ENCODE data around the gene ARID2. TPM values are rescaled to one million over a fixed set of nuclear protein-coding genes. Genes with fewer than 3 reads are reported as not detected.

Gene ARID2
- total and polyA plus RNA-seq, 2 donors (not counting 1 experiment from before 2014, with no cell fraction given): 5.0 to 49.2 TPM

GRCh38 chr12:45893240-45893639 is 163.7 kb downstream of the ARID2 start:
- H3K4me3 ChIP-seq (ENCODE audit: control extremely low read depth in 1 of 5, extremely low read depth in 1 of 5, insufficient read depth in 1 of 5, low read depth in 2 of 5, low read length in 4 of 5): no peak overlapping the region
- no peak overlapping the region for H3K27ac ChIP-seq (ENCODE audit: low read length in 2 of 2)
- Mint-ChIP-seq H3K27me3 (no peaks in the 10 kb centered on the region), H3K9me3 (ENCODE audit: insufficient read depth) (peaks cover 3% of the 10 kb centered on the region), H3K4me1 (peaks cover 1% of the 10 kb centered on the region), H3K4me3 (no peak overlapping the region), H3K27ac (no peak overlapping the region)
- no peaks in the 10 kb centered on the region for H3K4me1 ChIP-seq (ENCODE audit: control insufficient read depth in 2 of 2, insufficient read depth in 2 of 2, low read length in 2 of 2)
- DNase-seq (no peak), ATAC-seq (ENCODE audit: low read depth) (no peak)
- H3K27me3 ChIP-seq (replicated peaks in 1 of 4; ENCODE audit: control extremely low read depth in 1 of 4, control insufficient read depth in 3 of 4, insufficient read depth in 4 of 4, low read length in 3 of 4): no peaks in the 10 kb centered on the region
- intact Hi-C loops (cut with micrococcal nuclease): loop anchor here (10.0 kb wide), 1 partner anchor 348 kb away; no protein-coding TSS in a partner anchor
- no peak overlapping the region for H3K9ac ChIP-seq (ENCODE audit: low read length)
- TF ChIP-seq CTCF (IDR thresholded peaks at IDR 0.05) (peak; percentile 14), EZH2 (IDR thresholded peaks at IDR 0.05; ENCODE audit: borderline replicate concordance, insufficient read depth, low read depth, low read length, poor library complexity, severe bottlenecking) (no peak)
- H4K20me1 ChIP-seq (ENCODE audit: control insufficient read depth, insufficient read depth, low read length, poor library complexity, severe bottlenecking): no peaks in the 10 kb centered on the region
- H3K9me3 ChIP-seq (ENCODE audit: control extremely low read depth in 1 of 3, control insufficient read depth in 2 of 3, insufficient read depth in 1 of 3, low read length in 2 of 3): peaks cover 0 to 3% (median 1%) of the 10 kb centered on the region in 3 donors
- peaks cover 12 to 36% of the 10 kb centered on the region in 2 experiments for H3K36me3 ChIP-seq (replicated peaks in 1 of 2; ENCODE audit: control extremely low read depth in 1 of 2, control insufficient read depth in 1 of 2, extremely low read depth in 1 of 2, insufficient read depth in 2 of 2, low read length in 1 of 2)
- H3K79me2 ChIP-seq (ENCODE audit: control insufficient read depth, insufficient read depth, low read length): no peaks in the 10 kb centered on the region
- POLR2A ChIA-PET: no interaction called here
- H3K4me2 ChIP-seq (replicated peaks; ENCODE audit: low read depth, low read length, poor library complexity, severe bottlenecking): no peak overlapping the region
- 100% methylated on average over 1 of the region's 4 CpGs for WGBS (ENCODE audit: insufficient coverage)
- CTCF ChIA-PET: interaction anchor here (1.4 kb wide), 1 partner anchor 9 kb away, joined by 3 read pairs; no protein-coding TSS in a partner anchor
- H2AFZ ChIP-seq (ENCODE audit: insufficient read depth, low read depth, low read length, poor library complexity, severe bottlenecking): no peak overlapping the region

GRCh38 chr12:45895961-45896360 is 166.5 kb downstream of the ARID2 start:
- no peaks in the 10 kb centered on the region for H3K4me1 ChIP-seq (ENCODE audit: control insufficient read depth in 2 of 2, insufficient read depth in 2 of 2, low read length in 2 of 2)
- H3K27ac Mint-ChIP-seq: no peak overlapping the region
- H3K27me3 ChIP-seq (replicated peaks in 1 of 4; ENCODE audit: control extremely low read depth in 1 of 4, control insufficient read depth in 3 of 4, insufficient read depth in 4 of 4, low read length in 3 of 4): no peaks in the 10 kb centered on the region
- H3K4me3 ChIP-seq (ENCODE audit: control extremely low read depth in 1 of 5, extremely low read depth in 1 of 5, insufficient read depth in 1 of 5, low read depth in 2 of 5, low read length in 4 of 5): no peak overlapping the region
- H4K20me1 ChIP-seq (ENCODE audit: control insufficient read depth, insufficient read depth, low read length, poor library complexity, severe bottlenecking): no peaks in the 10 kb centered on the region
- ATAC-seq (ENCODE audit: low read depth): no peak
- H3K4me3 Mint-ChIP-seq: no peak overlapping the region
- peaks cover 0 to 9% (median 1%) of the 10 kb centered on the region in 3 donors for H3K9me3 ChIP-seq (ENCODE audit: control extremely low read depth in 1 of 3, control insufficient read depth in 2 of 3, insufficient read depth in 1 of 3, low read length in 2 of 3)
- intact Hi-C loops (cut with micrococcal nuclease): loop anchor here (10.0 kb wide), 1 partner anchor 351 kb away; no protein-coding TSS in a partner anchor
- H3K27me3 Mint-ChIP-seq: no peaks in the 10 kb centered on the region
- peaks cover 13 to 40% of the 10 kb centered on the region in 2 experiments for H3K36me3 ChIP-seq (replicated peaks in 1 of 2; ENCODE audit: control extremely low read depth in 1 of 2, control insufficient read depth in 1 of 2, extremely low read depth in 1 of 2, insufficient read depth in 2 of 2, low read length in 1 of 2)
- no peak overlapping the region for H3K4me2 ChIP-seq (replicated peaks; ENCODE audit: low read depth, low read length, poor library complexity, severe bottlenecking)
- H2AFZ ChIP-seq (ENCODE audit: insufficient read depth, low read depth, low read length, poor library complexity, severe bottlenecking): no peak overlapping the region
- H3K27ac ChIP-seq (ENCODE audit: low read length in 2 of 2): no peak overlapping the region
- ChIA-PET CTCF (no interaction called here), POLR2A (no interaction called here)
- no peak overlapping the region for H3K9ac ChIP-seq (ENCODE audit: low read length)
- 97% methylated on average over 3 of the region's 4 CpGs for WGBS (ENCODE audit: insufficient coverage)
- TF ChIP-seq EZH2 (IDR thresholded peaks at IDR 0.05; ENCODE audit: borderline replicate concordance, insufficient read depth, low read depth, low read length, poor library complexity, severe bottlenecking) (no peak), CTCF (IDR thresholded peaks at IDR 0.05) (no peak)
- no peaks in the 10 kb centered on the region for H3K79me2 ChIP-seq (ENCODE audit: control insufficient read depth, insufficient read depth, low read length)
- peaks cover 4% of the 10 kb centered on the region for H3K9me3 Mint-ChIP-seq (ENCODE audit: insufficient read depth)
- no peak for DNase-seq
- H3K4me1 Mint-ChIP-seq: peaks cover 1% of the 10 kb centered on the region

Measured in B cell (primary cell).